Naive B cell (primary cell): Measurements from ENCODE around the gene METRNL. TPM values are rescaled to one million over a fixed set of nuclear protein-coding genes. Genes with fewer than 3 reads are reported as not detected.
A peak's percentile ranks its signal among the peaks of the same experiment; 100 is the strongest.

Experiments
- ATAC-seq, 2 donors: fragments of 150-1000 bp; cut with Tn5 transposase; 2 replicates each; pipeline ENCODE4 v1.10.0; 2021; ENCODE audit warnings: low read depth in 2 of 2, mild to moderate bottlenecking in 2 of 2, moderate library complexity in 2 of 2
- DNase-seq: peaks from one replicate; pipeline ENCODE4 v3.0.0; 2022
- H3K27ac Mint-ChIP-seq, 6 donors: one replicate each; pipeline ENCODE4 v1.8.0; 2020 to 2022; ENCODE audit warnings: mild to moderate bottlenecking in 6 of 6, mixed read lengths in 6 of 6, moderate library complexity in 5 of 6, inconsistent platforms in 2 of 6
- H3K27me3 Mint-ChIP-seq, 3 donors: one replicate each; pipeline ENCODE4 v1.8.0; 2021 to 2022; ENCODE audit warnings: mixed read lengths in 3 of 3, mild to moderate bottlenecking in 1 of 3
- H3K36me3 Mint-ChIP-seq, 2 donors: one replicate each; pipeline ENCODE4 v1.8.0; 2020 to 2022; ENCODE audit warnings: mixed read lengths in 2 of 2, inconsistent platforms in 1 of 2, mild to moderate bottlenecking in 1 of 2
- H3K4me1 Mint-ChIP-seq, 3 donors: one replicate each; pipeline ENCODE4 v1.8.0; 2020 to 2022; ENCODE audit warnings: mixed read lengths in 3 of 3, inconsistent platforms in 1 of 3, mild to moderate bottlenecking in 1 of 3, moderate library complexity in 1 of 3
- H3K4me3 Mint-ChIP-seq, 8 donors: one replicate each; pipeline ENCODE4 v1.8.0; 2020 to 2022; ENCODE audit warnings: mild to moderate bottlenecking in 8 of 8, mixed read lengths in 8 of 8, moderate library complexity in 8 of 8, inconsistent platforms in 2 of 8
- H3K9me3 Mint-ChIP-seq, 7 donors: one replicate each; pipeline ENCODE4 v1.8.0; 2020 to 2022; ENCODE audit warnings: mixed read lengths in 7 of 7, mild to moderate bottlenecking in 5 of 7, inconsistent platforms in 2 of 7, moderate library complexity in 1 of 7
- polyA plus RNA-seq, 6 donors: library from polyadenylated mRNA; unstranded; fragments of 300-500 nt; fragmentation: Illumina TruSeq; gene quantifications; one replicate each; pipeline ENCODE4 v1.2.3, GENCODE V29; 2021; ENCODE audit warnings: low read depth in 6 of 6

METRNL gene
- polyA plus RNA-seq, 6 donors from 2014 or later = 0.69 to 4.5 (median 1.4) TPM

- DNase-seq = no peak
- peak overlapping the region in 1 of 8 donors; percentile 80 for H3K4me3 Mint-ChIP-seq
- no peak for ATAC-seq
- H3K27ac Mint-ChIP-seq = no peak overlapping the region
- no peaks in the 10 kb centered on the region for H3K36me3 Mint-ChIP-seq
- H3K27me3 Mint-ChIP-seq = peaks cover 0 to 5% (median 0%) of the 10 kb centered on the region in 3 donors
- H3K4me1 Mint-ChIP-seq = peaks cover 0 to 2% (median 0%) of the 10 kb centered on the region in 3 donors
- H3K9me3 Mint-ChIP-seq = no peaks in the 10 kb centered on the region
These were observed 10.1 kb downstream of the METRNL start for GRCh38 chr17:83089328-83090132.

- ATAC-seq (no peak), DNase-seq (no peak)
- Mint-ChIP-seq H3K4me1 (no peaks in the 10 kb centered on the region), H3K9me3 (no peaks in the 10 kb centered on the region), H3K4me3 (no peak overlapping the region), H3K36me3 (peaks cover 0 to 3% of the 10 kb centered on the region in 2 donors), H3K27ac (no peak overlapping the region), H3K27me3 (peaks cover 0 to 5% (median 0%) of the 10 kb centered on the region in 3 donors)
These were observed 11.2 kb downstream of the METRNL start for GRCh38 chr17:83090444-83091256.

- Mint-ChIP-seq H3K9me3 (no peaks in the 10 kb centered on the region), H3K36me3 (peaks cover 0 to 7% of the 10 kb centered on the region in 2 donors), H3K4me1 (no peaks in the 10 kb centered on the region), H3K27me3 (peaks cover 0 to 5% (median 0%) of the 10 kb centered on the region in 3 donors), H3K4me3 (peak overlapping the region in 1 of 8 donors; percentile 43), H3K27ac (peak overlapping the region in 1 of 6 donors; percentile 30)
- DNase-seq (no peak), ATAC-seq (no peak)
These were observed 12.1 kb downstream of the METRNL start for GRCh38 chr17:83091257-83092141.

- Mint-ChIP-seq H3K36me3 (peaks cover 0 to 7% of the 10 kb centered on the region in 2 donors), H3K27me3 (peaks cover 0 to 8% (median 0%) of the 10 kb centered on the region in 3 donors)
These were observed 12.8 kb downstream of the METRNL start for GRCh38 chr17:83092186-83092585.

GRCh38 chr17:83092931-83093330 is 13.5 kb downstream of the METRNL start:
- Mint-ChIP-seq H3K36me3 (peaks cover 0 to 7% of the 10 kb centered on the region in 2 donors), H3K4me3 (no peak overlapping the region), H3K4me1 (peaks cover 0 to 5% (median 0%) of the 10 kb centered on the region in 3 donors), H3K27ac (no peak overlapping the region), H3K9me3 (no peaks in the 10 kb centered on the region), H3K27me3 (peaks cover 0 to 10% (median 0%) of the 10 kb centered on the region in 3 donors)
- DNase-seq = no peak
- ATAC-seq = no peak

More at GRCh38 chr17:83092186-83092585, 12.8 kb downstream of the METRNL start:
- Mint-ChIP-seq H3K4me1 (peaks cover 0 to 4% (median 0%) of the 10 kb centered on the region in 3 donors), H3K9me3 (no peaks in the 10 kb centered on the region), H3K4me3 (no peak overlapping the region), H3K27ac (peak overlapping the region in 1 of 6 donors; percentile 30)
- DNase-seq = no peak
- no peak for ATAC-seq

GRCh38 chr17:83093506-83093905 is 14.1 kb downstream of the METRNL start:
- peaks cover 0 to 15% (median 0%) of the 10 kb centered on the region in 3 donors for H3K27me3 Mint-ChIP-seq
- peak overlapping the region in 1 of 6 donors; percentile 16 for H3K27ac Mint-ChIP-seq
- H3K4me1 Mint-ChIP-seq = peaks cover 0 to 5% (median 0%) of the 10 kb centered on the region in 3 donors
- H3K36me3 Mint-ChIP-seq = peaks cover 0 to 7% of the 10 kb centered on the region in 2 donors
- ATAC-seq (no peak), DNase-seq (no peak)
- no peak overlapping the region for H3K4me3 Mint-ChIP-seq
- no peaks in the 10 kb centered on the region for H3K9me3 Mint-ChIP-seq

GRCh38 chr17:83094291-83094690 is 14.9 kb downstream of the METRNL start:
- peak overlapping the region in 1 of 6 donors; percentile 16 for H3K27ac Mint-ChIP-seq
- H3K36me3 Mint-ChIP-seq = peaks cover 0 to 7% of the 10 kb centered on the region in 2 donors
- no peak for ATAC-seq
- peaks cover 0 to 9% (median 2%) of the 10 kb centered on the region in 3 donors for H3K4me1 Mint-ChIP-seq
- DNase-seq = no peak
- H3K4me3 Mint-ChIP-seq = no peak overlapping the region
- H3K9me3 Mint-ChIP-seq = no peaks in the 10 kb centered on the region
- H3K27me3 Mint-ChIP-seq = peaks cover 0 to 23% (median 0%) of the 10 kb centered on the region in 3 donors

GRCh38 chr17:83095016-83095415 is 15.6 kb downstream of the METRNL start:
- DNase-seq (no peak), ATAC-seq (no peak)
- Mint-ChIP-seq H3K4me1 (peaks cover 7 to 15% (median 10%) of the 10 kb centered on the region in 3 donors), H3K36me3 (peaks cover 0 to 7% of the 10 kb centered on the region in 2 donors), H3K27ac (no peak overlapping the region), H3K4me3 (no peak overlapping the region), H3K9me3 (no peaks in the 10 kb centered on the region), H3K27me3 (peaks cover 0 to 30% (median under 1%) of the 10 kb centered on the region in 3 donors)

- ATAC-seq (no peak), DNase-seq (no peak)
- Mint-ChIP-seq H3K4me3 (no peak overlapping the region), H3K27me3 (peaks cover 0 to 44% (median 5%) of the 10 kb centered on the region in 3 donors), H3K27ac (peak overlapping the region in 2 of 6 donors; percentile 28 to 76), H3K9me3 (no peaks in the 10 kb centered on the region), H3K36me3 (peaks cover 0 to 7% of the 10 kb centered on the region in 2 donors), H3K4me1 (peaks cover 14 to 28% (median 21%) of the 10 kb centered on the region in 3 donors)
These were observed 17.2 kb downstream of the METRNL start for GRCh38 chr17:83096401-83097224.

- no peaks in the 10 kb centered on the region for H3K9me3 Mint-ChIP-seq
- H3K27me3 Mint-ChIP-seq = peaks cover 0 to 42% (median 5%) of the 10 kb centered on the region in 3 donors
- no peak overlapping the region for H3K27ac Mint-ChIP-seq
- no peak overlapping the region for H3K4me3 Mint-ChIP-seq
- DNase-seq = no peak
- peaks cover 14 to 31% (median 21%) of the 10 kb centered on the region in 3 donors for H3K4me1 Mint-ChIP-seq
- peaks cover 0 to 7% of the 10 kb centered on the region in 2 donors for H3K36me3 Mint-ChIP-seq
- no peak for ATAC-seq
These were observed 18.4 kb downstream of the METRNL start for GRCh38 chr17:83097831-83098230.

GRCh38 chr17:83098241-83099085 is 19.1 kb downstream of the METRNL start:
- no peaks in the 10 kb centered on the region for H3K9me3 Mint-ChIP-seq
- peaks cover 14 to 31% (median 21%) of the 10 kb centered on the region in 3 donors for H3K4me1 Mint-ChIP-seq
- peaks cover 0 to 7% of the 10 kb centered on the region in 2 donors for H3K36me3 Mint-ChIP-seq
- no peak for DNase-seq
- H3K27me3 Mint-ChIP-seq = peaks cover 0 to 42% (median 5%) of the 10 kb centered on the region in 3 donors
- no peak overlapping the region for H3K27ac Mint-ChIP-seq
- H3K4me3 Mint-ChIP-seq = peak overlapping the region in 1 of 8 donors; percentile 15
- no peak for ATAC-seq
